HUES64 (cell line): ENCODE data around the gene RCSD1.

Experiments used
- H3K27ac ChIP-seq: 2 replicates; pipeline ENCODE4 v1.7.0; 2013; ENCODE audit warnings: low read depth, low read length, inconsistent platforms
- H3K27me3 ChIP-seq: 2 replicates; pipeline ENCODE4 v1.6.1; 2013; ENCODE audit warnings: mild to moderate bottlenecking, low read length; ENCODE audit not compliant: insufficient read depth
- H3K36me3 ChIP-seq: 2 replicates; pipeline ENCODE4 v1.6.1; 2013; ENCODE audit warnings: mild to moderate bottlenecking, low read length; ENCODE audit not compliant: insufficient read depth
- H3K4me1 ChIP-seq: 2 replicates; pipeline ENCODE4 v1.6.1; 2013; ENCODE audit warnings: mild to moderate bottlenecking, low read length, moderate library complexity; ENCODE audit not compliant: insufficient read depth
- H3K4me3 ChIP-seq: 2 replicates; pipeline ENCODE4 v1.5.1; 2013; ENCODE audit warnings: mild to moderate bottlenecking, low read length, moderate library complexity
- H3K9ac ChIP-seq: 2 replicates; pipeline ENCODE4 v1.6.1; 2013; ENCODE audit warnings: mild to moderate bottlenecking, low read depth, low read length
- H3K9me3 ChIP-seq: 2 replicates; pipeline ENCODE4 v1.6.1; 2013; ENCODE audit warnings: low read depth, low read length; ENCODE audit not compliant: insufficient read depth
- WGBS: fragments of 150-250, 120-280 bp; methylation state at CpG from one replicate; pipeline ENCODE4 v1.1.7; 2013; ENCODE audit warnings: missing lambda C conversion rate; 5-methylcytosine and 5-hydroxymethylcytosine counted together

RCSD1 gene

GRCh38 chr1:167671727-167672511, 41.9 kb downstream of the RCSD1 start:
- H3K4me1 ChIP-seq, result no peaks in the 10 kb centered on the region
- H3K4me3 ChIP-seq, result no peak overlapping the region
- WGBS, result 84% methylated on average over 5 of the region's 5 CpGs
- no peak overlapping the region for H3K27ac ChIP-seq
- H3K36me3 ChIP-seq, result no peaks in the 10 kb centered on the region
- no peaks in the 10 kb centered on the region for H3K9me3 ChIP-seq
- H3K27me3 ChIP-seq, result no peaks in the 10 kb centered on the region
- no peak overlapping the region for H3K9ac ChIP-seq

- no peaks in the 10 kb centered on the region for H3K9me3 ChIP-seq
- no peaks in the 10 kb centered on the region for H3K4me1 ChIP-seq
- 70% methylated on average over 4 of the region's 4 CpGs for WGBS
- H3K27ac ChIP-seq, result no peak overlapping the region
- H3K9ac ChIP-seq, result no peak overlapping the region
- no peak overlapping the region for H3K4me3 ChIP-seq
- H3K27me3 ChIP-seq, result no peaks in the 10 kb centered on the region
- no peaks in the 10 kb centered on the region for H3K36me3 ChIP-seq
Measured at GRCh38 chr1:167672831-167673230, 42.8 kb downstream of the RCSD1 start.

- no peaks in the 10 kb centered on the region for H3K9me3 ChIP-seq
- no peak overlapping the region for H3K27ac ChIP-seq
- H3K27me3 ChIP-seq, result no peaks in the 10 kb centered on the region
- H3K9ac ChIP-seq, result no peak overlapping the region
- H3K36me3 ChIP-seq, result no peaks in the 10 kb centered on the region
- H3K4me3 ChIP-seq, result no peak overlapping the region
- H3K4me1 ChIP-seq, result no peaks in the 10 kb centered on the region
- WGBS, result 97% methylated on average over 4 of the region's 4 CpGs
Measured at GRCh38 chr1:167673265-167673664, 43.2 kb downstream of the RCSD1 start.

- Histone ChIP-seq H3K4me1 (no peaks in the 10 kb centered on the region), H3K4me3 (no peak overlapping the region), H3K27me3 (no peaks in the 10 kb centered on the region), H3K9me3 (no peaks in the 10 kb centered on the region), H3K27ac (no peak overlapping the region), H3K9ac (no peak overlapping the region), H3K36me3 (no peaks in the 10 kb centered on the region)
- no CpG with 5 or more reads among the region's 2 CpGs for WGBS
Measured at GRCh38 chr1:167674156-167674555, 44.1 kb downstream of the RCSD1 start.

GRCh38 chr1:167675440-167675839, 45.4 kb downstream of the RCSD1 start:
- Histone ChIP-seq H3K27ac (no peak overlapping the region), H3K4me3 (no peak overlapping the region), H3K27me3 (no peaks in the 10 kb centered on the region), H3K4me1 (no peaks in the 10 kb centered on the region), H3K36me3 (no peaks in the 10 kb centered on the region), H3K9me3 (no peaks in the 10 kb centered on the region), H3K9ac (no peak overlapping the region)
- WGBS, result 92% methylated on average over 5 of the region's 5 CpGs

GRCh38 chr1:167676205-167676915, 46.3 kb downstream of the RCSD1 start:
- H3K4me3 ChIP-seq, result no peak overlapping the region
- no peaks in the 10 kb centered on the region for H3K27me3 ChIP-seq
- no peak overlapping the region for H3K27ac ChIP-seq
- H3K9me3 ChIP-seq, result no peaks in the 10 kb centered on the region
- no peaks in the 10 kb centered on the region for H3K4me1 ChIP-seq
- WGBS, result 91% methylated on average over 2 of the region's 2 CpGs
- no peaks in the 10 kb centered on the region for H3K36me3 ChIP-seq
- no peak overlapping the region for H3K9ac ChIP-seq

- WGBS, result 86% methylated on average over 7 of the region's 7 CpGs
- no peaks in the 10 kb centered on the region for H3K27me3 ChIP-seq
- no peaks in the 10 kb centered on the region for H3K4me1 ChIP-seq
- H3K4me3 ChIP-seq, result no peak overlapping the region
- H3K36me3 ChIP-seq, result no peaks in the 10 kb centered on the region
- no peak overlapping the region for H3K9ac ChIP-seq
- no peaks in the 10 kb centered on the region for H3K9me3 ChIP-seq
- no peak overlapping the region for H3K27ac ChIP-seq
Measured at GRCh38 chr1:167676916-167677848, 47.1 kb downstream of the RCSD1 start.

- no peak overlapping the region for H3K9ac ChIP-seq
- H3K4me3 ChIP-seq, result no peak overlapping the region
- no peaks in the 10 kb centered on the region for H3K36me3 ChIP-seq
- H3K9me3 ChIP-seq, result no peaks in the 10 kb centered on the region
- H3K27me3 ChIP-seq, result no peaks in the 10 kb centered on the region
- H3K27ac ChIP-seq, result no peak overlapping the region
- H3K4me1 ChIP-seq, result peaks cover 3% of the 10 kb centered on the region
- WGBS, result 92% methylated on average over 10 of the region's 10 CpGs
Measured at GRCh38 chr1:167678422-167678821, 48.4 kb downstream of the RCSD1 start.

GRCh38 chr1:167678838-167679237, 48.8 kb downstream of the RCSD1 start:
- 98% methylated on average over 3 of the region's 3 CpGs for WGBS
- H3K36me3 ChIP-seq, result no peaks in the 10 kb centered on the region
- H3K4me1 ChIP-seq, result peaks cover 6% of the 10 kb centered on the region
- no peaks in the 10 kb centered on the region for H3K9me3 ChIP-seq
- no peaks in the 10 kb centered on the region for H3K27me3 ChIP-seq
- H3K4me3 ChIP-seq, result no peak overlapping the region
- H3K27ac ChIP-seq, result no peak overlapping the region
- H3K9ac ChIP-seq, result no peak overlapping the region

GRCh38 chr1:167679714-167680113, 49.7 kb downstream of the RCSD1 start:
- H3K4me1 ChIP-seq, result peaks cover 14% of the 10 kb centered on the region
- H3K9me3 ChIP-seq, result no peaks in the 10 kb centered on the region
- no peak overlapping the region for H3K27ac ChIP-seq
- H3K36me3 ChIP-seq, result no peaks in the 10 kb centered on the region
- no peaks in the 10 kb centered on the region for H3K27me3 ChIP-seq
- WGBS, result 97% methylated on average over 6 of the region's 6 CpGs
- H3K4me3 ChIP-seq, result no peak overlapping the region
- no peak overlapping the region for H3K9ac ChIP-seq

- Histone ChIP-seq H3K9ac (no peak overlapping the region), H3K36me3 (no peaks in the 10 kb centered on the region), H3K4me1 (peaks cover 23% of the 10 kb centered on the region), H3K9me3 (no peaks in the 10 kb centered on the region), H3K27ac (no peak overlapping the region), H3K4me3 (no peak overlapping the region), H3K27me3 (no peaks in the 10 kb centered on the region)
- 83% methylated on average over 2 of the region's 3 CpGs for WGBS
Measured at GRCh38 chr1:167681024-167681423, 51.0 kb downstream of the RCSD1 start.
